Fibroblast of skin of scalp (primary cell): Measurements from ENCODE around the gene ZNF133.

Source experiments
- DNase-seq: peaks from one replicate; pipeline ENCODE4 v3.0.0-alpha.2; 2013

ZNF133 gene

GRCh38 chr20:18362916-18363315 is 74.6 kb downstream of the ZNF133 start:
- DNase-seq, result no peak

- DNase-seq, result no peak
Measured at GRCh38 chr20:18363708-18364107, 75.4 kb downstream of the ZNF133 start.

GRCh38 chr20:18364768-18365167 is 76.4 kb downstream of the ZNF133 start:
- DNase-seq, result no peak
